ENCODE measurements around the gene DNAL1.

Gene DNAL1

DNA sequence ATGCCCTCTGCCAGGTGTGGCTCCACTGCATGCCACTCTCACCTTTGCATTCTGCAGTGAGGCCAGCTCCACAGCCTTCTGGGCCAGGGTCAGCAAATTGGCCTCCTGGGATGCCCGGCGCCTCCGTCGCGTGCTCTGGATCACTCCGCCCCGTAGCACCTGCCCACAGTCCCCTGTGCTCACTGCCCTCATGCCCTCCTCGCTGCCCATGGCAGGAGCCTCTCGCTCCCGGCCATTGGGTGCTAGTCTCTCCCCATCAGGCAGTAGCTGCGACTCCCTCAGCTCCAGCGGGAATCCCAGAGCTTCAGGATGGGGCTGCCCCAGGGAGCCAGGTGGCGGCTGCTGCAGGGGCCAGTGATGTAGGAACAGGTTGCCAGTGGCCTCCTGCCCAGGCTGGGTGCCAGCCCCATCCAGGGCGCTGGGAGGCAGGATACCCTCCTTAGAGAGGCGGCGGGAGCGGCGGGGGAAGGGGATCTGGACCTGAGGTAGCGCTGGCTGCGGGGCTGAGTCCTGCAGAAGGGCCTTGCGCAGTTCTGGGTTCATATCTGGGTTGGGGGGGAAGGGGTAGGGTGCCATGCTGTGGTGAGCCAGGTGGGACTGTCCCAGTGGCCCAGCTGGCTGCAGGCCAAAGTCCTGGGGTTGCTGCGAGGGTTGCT, 93.9 kb downstream of the DNAL1 start:
- Histone ChIP-seq H2AFZ (ENCODE audit: low read length) (no peak overlapping the region), H3K9me3 (ENCODE audit: low read length) (no peaks in the 10 kb centered on the region), H3K4me1 (ENCODE audit: insufficient read depth, low read length, severe bottlenecking) (peaks cover 25% of the 10 kb centered on the region), H3F3A (ENCODE audit: insufficient read depth, low read length) (no peaks in the 10 kb centered on the region), H3K27ac (ENCODE audit: low read depth, low read length, poor library complexity, severe bottlenecking) (no peak overlapping the region), H3K79me2 (ENCODE audit: insufficient read depth, low read length) (peaks cover 40% of the 10 kb centered on the region), H3K4me2 (ENCODE audit: low read length) (no peak overlapping the region), H3K36me3 (ENCODE audit: insufficient read depth, low read length) (peaks cover 58% of the 10 kb centered on the region), H3K4me3 (ENCODE audit: low read depth, low read length, poor library complexity, severe bottlenecking) (no peak overlapping the region), H3K9ac (ENCODE audit: low read length) (no peak overlapping the region), H3K27me3 (ENCODE audit: insufficient read depth, low read length) (no peaks in the 10 kb centered on the region), H4K20me1 (ENCODE audit: insufficient read depth, low read length) (no peaks in the 10 kb centered on the region), H3K9me2 (ENCODE audit: low read depth, low read length) (no peaks in the 10 kb centered on the region)
- TF ChIP-seq, protein P1, sequence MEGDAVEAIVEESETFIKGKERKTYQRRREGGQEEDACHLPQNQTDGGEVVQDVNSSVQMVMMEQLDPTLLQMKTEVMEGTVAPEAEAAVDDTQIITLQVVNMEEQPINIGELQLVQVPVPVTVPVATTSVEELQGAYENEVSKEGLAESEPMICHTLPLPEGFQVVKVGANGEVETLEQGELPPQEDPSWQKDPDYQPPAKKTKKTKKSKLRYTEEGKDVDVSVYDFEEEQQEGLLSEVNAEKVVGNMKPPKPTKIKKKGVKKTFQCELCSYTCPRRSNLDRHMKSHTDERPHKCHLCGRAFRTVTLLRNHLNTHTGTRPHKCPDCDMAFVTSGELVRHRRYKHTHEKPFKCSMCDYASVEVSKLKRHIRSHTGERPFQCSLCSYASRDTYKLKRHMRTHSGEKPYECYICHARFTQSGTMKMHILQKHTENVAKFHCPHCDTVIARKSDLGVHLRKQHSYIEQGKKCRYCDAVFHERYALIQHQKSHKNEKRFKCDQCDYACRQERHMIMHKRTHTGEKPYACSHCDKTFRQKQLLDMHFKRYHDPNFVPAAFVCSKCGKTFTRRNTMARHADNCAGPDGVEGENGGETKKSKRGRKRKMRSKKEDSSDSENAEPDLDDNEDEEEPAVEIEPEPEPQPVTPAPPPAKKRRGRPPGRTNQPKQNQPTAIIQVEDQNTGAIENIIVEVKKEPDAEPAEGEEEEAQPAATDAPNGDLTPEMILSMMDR (IDR thresholded peaks at IDR 0.05; ENCODE audit: low read length) = no peak
- TF ChIP-seq EZH2 (IDR thresholded peaks at IDR 0.05; ENCODE audit: borderline replicate concordance, low read length) = no peak

DNA sequence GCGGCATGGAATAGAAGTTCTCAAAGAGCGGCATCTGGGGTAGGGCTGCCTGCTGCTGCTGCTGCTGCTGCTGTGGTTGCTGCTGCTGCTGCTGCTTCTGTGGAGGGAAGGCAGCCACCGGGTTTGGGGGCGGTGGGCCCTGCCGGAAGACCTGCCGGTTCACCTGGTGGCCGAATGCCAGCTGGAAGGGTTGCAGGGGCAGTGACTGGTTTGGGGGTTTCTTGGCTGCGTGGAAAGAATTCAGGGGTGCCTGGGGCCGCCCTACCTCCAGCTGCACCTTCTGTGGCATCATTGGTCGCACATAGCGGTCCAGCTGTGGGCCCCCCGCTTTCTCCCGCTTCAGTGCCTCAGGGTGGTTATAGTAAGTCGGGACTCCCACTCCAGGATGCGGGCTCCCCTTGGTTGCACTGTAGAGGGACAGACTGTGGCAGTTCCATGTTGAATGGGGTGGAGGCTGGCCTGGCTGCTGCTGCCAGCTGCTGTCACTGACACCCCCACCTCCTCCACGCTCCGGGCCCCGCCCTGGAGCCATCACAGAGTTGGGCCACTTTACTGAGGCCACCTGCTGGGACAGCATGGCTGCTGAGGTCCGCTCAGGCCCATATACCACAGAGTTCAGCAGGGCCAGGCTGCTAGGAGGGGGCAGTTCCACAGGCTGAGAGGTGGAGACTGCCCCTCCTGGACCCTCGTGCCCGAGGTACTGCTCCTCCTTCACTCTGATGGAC, 94.5 kb downstream of the DNAL1 start:
- no peaks in the 10 kb centered on the region for H3K9me2 ChIP-seq (ENCODE audit: low read depth, low read length)
- H2AFZ ChIP-seq (ENCODE audit: low read length) = no peak overlapping the region
- no peak overlapping the region for H3K4me2 ChIP-seq (ENCODE audit: low read length)
- no peak overlapping the region for H3K4me3 ChIP-seq (ENCODE audit: low read depth, low read length, poor library complexity, severe bottlenecking)
- peaks cover 32% of the 10 kb centered on the region for H3K4me1 ChIP-seq (ENCODE audit: insufficient read depth, low read length, severe bottlenecking)
- H3K27ac ChIP-seq (ENCODE audit: low read depth, low read length, poor library complexity, severe bottlenecking) = no peak overlapping the region
- TF ChIP-seq, protein P1 (IDR thresholded peaks at IDR 0.05; ENCODE audit: low read length) = no peak
- TF ChIP-seq EZH2 (IDR thresholded peaks at IDR 0.05; ENCODE audit: borderline replicate concordance, low read length) = no peak
- no peaks in the 10 kb centered on the region for H3K27me3 ChIP-seq (ENCODE audit: insufficient read depth, low read length)
- H3K79me2 ChIP-seq (ENCODE audit: insufficient read depth, low read length) = peaks cover 46% of the 10 kb centered on the region
- no peaks in the 10 kb centered on the region for H4K20me1 ChIP-seq (ENCODE audit: insufficient read depth, low read length)
- H3K9ac ChIP-seq (ENCODE audit: low read length) = no peak overlapping the region
- no peaks in the 10 kb centered on the region for H3K9me3 ChIP-seq (ENCODE audit: low read length)
- peaks cover 54% of the 10 kb centered on the region for H3K36me3 ChIP-seq (ENCODE audit: insufficient read depth, low read length)
- no peaks in the 10 kb centered on the region for H3F3A ChIP-seq (ENCODE audit: insufficient read depth, low read length)

DNA sequence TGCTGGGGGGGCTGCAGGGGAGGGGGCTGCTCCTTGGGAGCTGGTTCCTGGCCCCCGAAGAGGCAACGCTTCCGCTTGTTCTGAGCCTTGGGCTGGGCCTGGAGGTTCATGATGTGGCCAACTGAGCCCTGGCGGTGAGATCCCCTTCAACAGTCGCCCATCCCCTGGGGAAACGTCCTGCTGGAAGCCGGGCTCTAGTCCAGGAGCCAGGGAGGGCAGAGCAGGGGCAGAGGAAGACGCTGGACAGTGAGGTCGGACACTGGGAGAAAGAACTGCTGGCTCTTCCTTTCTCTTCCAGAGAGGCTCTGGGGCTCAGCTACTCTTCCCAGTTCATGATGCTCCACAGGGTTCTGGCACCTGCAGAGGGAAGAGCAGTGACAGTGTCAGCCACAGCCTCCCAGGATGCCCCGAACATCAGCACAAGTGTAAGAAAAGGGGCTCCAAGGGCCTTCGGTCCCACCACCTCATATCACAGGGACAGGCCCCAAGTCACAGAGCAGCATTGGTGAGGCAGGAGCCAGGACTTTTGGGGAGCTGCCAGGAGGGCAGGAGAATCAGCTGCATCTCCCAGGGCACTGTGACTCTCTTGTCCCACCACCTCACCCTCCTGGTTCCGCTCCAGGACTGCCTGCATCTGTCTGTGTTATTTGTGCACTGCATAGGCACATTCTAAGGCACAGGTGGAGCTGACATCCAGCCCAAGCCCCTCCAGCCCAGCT, 95.3 kb downstream of the DNAL1 start:
- H3K79me2 ChIP-seq (ENCODE audit: insufficient read depth, low read length) = peaks cover 54% of the 10 kb centered on the region
- H4K20me1 ChIP-seq (ENCODE audit: insufficient read depth, low read length) = no peaks in the 10 kb centered on the region
- no peaks in the 10 kb centered on the region for H3K27me3 ChIP-seq (ENCODE audit: insufficient read depth, low read length)
- H3K4me1 ChIP-seq (ENCODE audit: insufficient read depth, low read length, severe bottlenecking) = peaks cover 39% of the 10 kb centered on the region
- peaks cover 47% of the 10 kb centered on the region for H3K36me3 ChIP-seq (ENCODE audit: insufficient read depth, low read length)
- no peaks in the 10 kb centered on the region for H3K9me3 ChIP-seq (ENCODE audit: low read length)
- no peak overlapping the region for H3K4me3 ChIP-seq (ENCODE audit: low read depth, low read length, poor library complexity, severe bottlenecking)
- H3K9ac ChIP-seq (ENCODE audit: low read length) = no peak overlapping the region
- H2AFZ ChIP-seq (ENCODE audit: low read length) = no peak overlapping the region
- H3F3A ChIP-seq (ENCODE audit: insufficient read depth, low read length) = no peaks in the 10 kb centered on the region
- H3K9me2 ChIP-seq (ENCODE audit: low read depth, low read length) = no peaks in the 10 kb centered on the region
- no peak overlapping the region for H3K27ac ChIP-seq (ENCODE audit: low read depth, low read length, poor library complexity, severe bottlenecking)
- H3K4me2 ChIP-seq (ENCODE audit: low read length) = no peak overlapping the region
- TF ChIP-seq EZH2 (IDR thresholded peaks at IDR 0.05; ENCODE audit: borderline replicate concordance, low read length) = no peak
- TF ChIP-seq, protein P1 (IDR thresholded peaks at IDR 0.05; ENCODE audit: low read length) = no peak
